Hematopoietic multipotent progenitor cell (in vitro differentiated cells): ENCODE data around the gene HAPLN1. TPM values are rescaled to one million over a fixed set of nuclear protein-coding genes. Genes with fewer than 3 reads are reported as not detected.

Experiments used
- DNase-seq, 3 donors: peaks; one replicate each; pipeline ENCODE4 v3.0.0-alpha.2; 2011 to 2015; ENCODE audit warnings: low read depth in 2 of 3, low spot score in 2 of 3
- total RNA-seq: library from RNA; depleted of rRNA; stranded (reverse); fragments of >200 nt; gene quantifications from one replicate; pipeline ENCODE4 v1.2.3, GENCODE V29; 2012

HAPLN1 gene
- total RNA-seq, 1 donor = not detected

- no peak for DNase-seq
Observed at GRCh38 chr5:83718936-83719495, 1.6 kb downstream of the HAPLN1 start.

DNA sequence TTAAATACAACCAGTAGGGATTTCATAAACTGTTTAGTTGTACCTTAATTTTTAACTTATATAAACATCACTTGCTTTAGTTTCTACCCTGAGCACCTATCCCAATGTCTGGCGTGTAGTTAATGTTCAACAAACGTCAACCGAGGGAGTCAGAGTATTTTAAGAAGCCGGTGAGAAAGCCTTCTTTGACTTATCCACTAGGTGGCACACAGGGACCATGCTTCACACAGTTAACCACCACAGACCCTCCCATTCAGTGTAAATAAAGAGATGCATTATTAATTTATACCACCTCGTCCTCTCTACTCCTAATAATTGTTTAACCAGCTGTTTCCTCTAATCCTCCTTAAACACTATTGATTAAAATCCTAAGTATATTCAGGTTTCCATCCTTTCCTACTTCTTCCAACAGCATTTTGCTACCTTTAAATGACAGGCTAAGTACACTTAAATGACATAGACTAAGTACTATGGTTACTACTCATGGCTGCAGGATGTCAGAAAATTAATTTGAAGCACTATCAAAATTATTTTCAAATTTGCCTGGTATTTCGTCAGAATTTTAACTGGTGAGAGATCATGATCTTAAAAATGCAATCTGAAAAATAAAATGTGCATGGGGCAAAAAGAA is 2.3 kb downstream of the HAPLN1 start:
- DNase-seq = peak in 2 of 3 donors; percentile 53 to 80

DNA sequence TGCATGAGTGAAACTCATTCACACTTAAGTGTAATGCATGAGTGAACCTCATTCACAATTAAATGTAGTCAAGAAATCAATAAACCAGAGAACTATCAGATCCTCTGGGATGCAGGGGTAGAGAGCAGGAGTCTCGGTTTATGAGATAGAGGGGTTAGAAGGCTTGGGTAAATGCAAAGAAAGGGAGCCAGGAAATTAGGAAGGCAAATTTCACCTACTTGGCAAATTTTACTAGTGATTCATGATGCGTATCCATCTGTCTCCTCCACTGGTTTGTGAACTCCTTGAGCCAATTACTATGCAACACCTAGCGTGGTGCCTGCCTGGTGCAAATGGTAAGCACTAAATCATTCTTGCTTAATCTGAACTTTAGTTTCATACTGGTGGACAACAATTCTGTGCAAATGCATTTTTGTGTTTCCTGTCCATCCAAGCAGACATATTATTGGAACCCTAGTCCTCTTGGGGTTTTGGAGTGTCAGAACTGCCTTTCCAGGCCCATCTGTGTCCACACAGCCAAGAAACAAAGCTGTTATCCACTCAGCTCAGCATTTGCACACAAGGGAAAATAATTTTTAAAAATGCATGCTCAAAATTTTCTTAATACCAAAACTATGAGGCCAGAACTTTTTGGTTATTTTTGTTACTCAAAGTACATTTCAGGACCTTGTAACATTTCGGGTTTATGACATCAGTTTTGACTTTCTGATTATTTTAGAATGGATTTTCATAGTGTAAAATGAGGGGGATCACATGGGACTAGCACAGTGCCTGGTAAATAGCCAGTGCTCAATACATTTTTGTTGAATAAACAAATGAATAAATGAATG is 5.2 kb downstream of the HAPLN1 start:
- DNase-seq = no peak

- no peak for DNase-seq
Observed at GRCh38 chr5:83714810-83715209, 5.8 kb downstream of the HAPLN1 start.

- DNase-seq = peak in 2 of 3 donors; percentile 10 to 23
Observed at GRCh38 chr5:83711982-83712601, 8.6 kb downstream of the HAPLN1 start.

DNA sequence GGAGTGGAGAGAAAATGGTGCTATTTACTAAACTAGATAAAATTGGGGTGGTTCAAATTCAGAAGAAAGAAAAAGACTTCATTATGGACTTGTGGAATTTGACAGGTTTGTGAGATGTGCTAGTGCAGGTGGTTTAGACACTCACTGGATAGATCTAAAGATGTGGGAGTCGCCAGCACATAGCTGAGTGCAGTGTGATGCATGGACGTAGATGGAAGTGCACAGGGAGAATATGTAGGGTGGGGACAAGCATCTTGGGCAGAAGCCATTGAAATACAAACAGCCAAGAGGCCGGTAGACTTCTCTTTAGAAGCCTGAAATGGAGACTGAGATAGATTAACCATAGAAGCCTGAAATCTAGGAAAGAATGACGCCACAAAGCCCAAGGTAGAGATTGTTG is 10.7 kb downstream of the HAPLN1 start:
- DNase-seq = no peak

DNA sequence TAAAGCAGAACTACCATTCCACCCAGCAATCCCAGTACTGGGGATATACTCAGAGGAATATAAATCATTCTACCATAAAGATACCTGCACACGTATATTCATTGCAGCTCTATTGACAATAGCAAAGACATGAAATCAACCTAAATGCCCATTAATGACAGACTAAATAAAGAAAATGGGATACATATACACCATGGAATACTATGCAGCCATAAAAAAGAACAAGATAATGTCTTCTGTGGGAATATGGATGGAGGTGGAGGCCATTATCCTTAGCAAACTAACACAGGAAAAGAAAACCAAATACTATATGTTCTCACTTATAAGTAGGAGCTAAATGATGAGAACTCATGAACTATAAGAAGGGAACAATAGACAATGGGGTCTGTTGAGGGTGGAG is 12.5 kb downstream of the HAPLN1 start:
- DNase-seq = no peak

DNA sequence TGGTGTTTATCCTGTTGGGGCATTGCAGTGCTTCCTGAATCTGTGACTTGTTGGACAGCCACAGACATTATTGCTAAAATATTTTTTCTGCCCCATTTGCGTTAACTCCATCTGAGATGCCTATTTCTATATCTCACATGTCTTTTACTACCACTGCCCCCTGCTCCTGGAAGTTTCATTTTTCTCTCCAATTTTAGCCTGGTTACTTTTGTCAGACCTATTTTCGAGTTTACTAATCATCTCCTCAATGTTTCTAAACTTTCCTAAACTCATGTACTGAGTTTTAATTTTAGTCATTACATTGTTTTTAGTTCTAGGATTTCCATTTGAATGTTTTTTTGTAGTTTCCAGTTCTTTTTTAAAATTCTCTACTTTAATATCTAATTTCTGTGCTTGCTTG is 17.6 kb downstream of the HAPLN1 start:
- no peak for DNase-seq

DNA sequence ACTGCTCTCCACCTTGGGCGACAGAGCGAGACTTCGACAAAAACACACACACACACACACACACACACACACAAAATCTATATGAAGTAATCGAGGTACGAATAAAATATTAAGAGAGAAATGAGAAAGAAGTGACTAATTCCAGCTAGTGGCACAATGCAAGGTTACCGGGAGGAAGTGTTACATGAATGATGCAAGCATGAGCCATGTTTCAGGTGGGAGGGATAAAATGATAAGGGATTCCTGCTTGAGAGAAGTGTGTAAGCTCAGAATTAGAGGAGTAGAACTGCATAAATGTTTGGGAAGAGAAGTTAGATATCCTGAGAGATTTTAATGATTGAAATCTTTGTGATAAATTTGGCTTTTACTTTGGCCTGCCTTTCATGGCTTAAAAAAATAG is 18.8 kb downstream of the HAPLN1 start:
- no peak for DNase-seq

- DNase-seq = no peak
Observed at GRCh38 chr5:83689881-83690280, 30.8 kb downstream of the HAPLN1 start.

DNA sequence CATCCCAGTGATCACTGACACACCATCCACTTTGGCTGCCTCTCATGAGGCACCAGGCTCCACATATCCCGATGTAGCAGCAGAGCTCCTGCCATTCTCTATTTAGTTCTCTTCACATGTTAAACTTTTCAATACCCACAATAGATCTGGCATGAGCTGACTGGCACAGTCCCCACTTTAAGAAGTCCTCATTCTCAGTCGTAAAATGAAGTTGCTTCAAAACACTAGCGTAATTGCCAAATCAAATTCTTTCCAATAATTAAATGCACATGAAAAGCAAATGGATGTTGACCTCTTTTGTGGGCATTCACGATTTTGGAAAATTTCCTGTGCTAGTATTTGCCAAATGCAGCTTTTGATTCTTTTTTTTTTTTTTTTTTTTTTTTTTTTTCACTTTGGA is 32.4 kb downstream of the HAPLN1 start:
- no peak for DNase-seq

DNA sequence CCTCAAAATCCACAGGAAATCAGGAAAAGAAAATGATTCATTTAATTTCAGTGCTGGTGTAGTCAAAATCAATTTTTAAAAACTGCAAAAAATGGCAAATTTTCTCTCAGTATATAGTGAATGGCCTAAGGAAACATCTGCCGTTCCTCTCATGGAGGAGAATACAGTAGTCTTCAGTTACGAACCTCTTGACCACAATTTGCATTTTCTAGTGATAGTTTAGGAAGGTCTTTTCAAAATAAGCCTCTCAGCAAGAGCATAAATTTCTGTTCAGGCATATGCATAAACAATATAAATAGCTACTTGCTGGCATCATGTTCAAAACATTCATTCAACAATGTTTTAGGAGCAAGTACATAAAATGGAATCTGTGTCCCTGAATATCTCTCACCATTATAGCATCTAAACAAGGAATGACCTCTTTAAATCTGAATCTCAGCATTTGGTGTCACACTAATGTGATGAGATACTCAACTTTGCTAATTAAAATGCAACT is 33.5 kb downstream of the HAPLN1 start:
- DNase-seq = no peak

DNA sequence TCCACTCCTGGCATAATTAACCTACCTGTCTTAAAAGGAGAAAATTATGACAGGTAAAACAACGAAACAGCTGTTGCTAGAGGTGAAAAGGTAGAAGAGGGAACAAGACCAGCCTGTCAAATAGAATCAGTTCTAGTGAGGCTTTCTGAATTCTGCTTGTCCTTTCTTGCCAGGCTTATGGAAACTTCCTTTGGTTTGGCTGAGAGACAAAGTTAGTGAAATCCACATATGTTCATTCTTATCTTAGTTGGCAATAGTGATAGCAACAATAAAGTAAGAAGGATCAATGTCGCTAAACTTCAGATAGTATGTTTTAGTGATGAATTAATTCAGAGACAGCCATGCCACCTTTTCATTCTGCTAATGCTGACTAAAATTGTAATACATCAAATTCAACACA is 34.4 kb downstream of the HAPLN1 start:
- no peak for DNase-seq

GRCh38 chr5:83683836-83684235 is 36.8 kb downstream of the HAPLN1 start:
- no peak for DNase-seq

DNA sequence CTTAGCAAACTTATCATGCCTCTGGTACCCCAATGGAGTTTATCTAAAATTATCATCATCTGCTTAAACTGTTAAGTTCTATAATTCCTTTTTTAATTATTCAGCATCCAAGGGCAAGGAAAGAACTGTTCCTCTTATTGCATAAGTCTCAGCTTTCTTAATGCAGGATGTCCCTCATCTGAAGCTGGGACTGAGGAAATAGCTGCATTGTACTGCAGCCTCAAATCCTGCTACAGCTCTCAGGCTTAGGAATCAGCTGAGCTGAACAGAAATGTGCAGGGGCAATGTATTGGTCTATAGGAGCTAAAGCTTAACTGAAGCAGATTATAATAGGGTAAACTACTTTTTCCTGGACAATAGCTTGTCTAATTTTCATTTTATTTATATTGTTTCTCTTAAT is 48.0 kb downstream of the HAPLN1 start:
- no peak for DNase-seq

DNA sequence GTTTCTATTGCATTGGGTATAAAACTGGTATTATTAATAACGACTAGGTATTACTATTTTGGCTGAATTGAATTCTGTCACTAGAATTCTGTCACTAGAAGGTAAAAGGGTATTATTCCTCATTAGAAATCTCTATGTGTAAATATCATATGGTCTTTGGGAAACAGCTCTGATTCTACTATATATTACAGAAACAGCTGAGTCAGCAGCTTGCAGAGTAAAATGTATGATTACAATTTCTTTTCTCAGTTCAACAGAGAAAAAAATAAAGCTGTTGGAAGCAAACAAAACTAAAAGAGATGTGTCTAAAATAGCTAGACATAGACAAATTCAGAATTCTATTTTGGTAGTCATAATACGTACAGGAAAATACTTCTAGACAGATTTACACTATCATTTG is 48.5 kb downstream of the HAPLN1 start:
- DNase-seq = no peak

DNA sequence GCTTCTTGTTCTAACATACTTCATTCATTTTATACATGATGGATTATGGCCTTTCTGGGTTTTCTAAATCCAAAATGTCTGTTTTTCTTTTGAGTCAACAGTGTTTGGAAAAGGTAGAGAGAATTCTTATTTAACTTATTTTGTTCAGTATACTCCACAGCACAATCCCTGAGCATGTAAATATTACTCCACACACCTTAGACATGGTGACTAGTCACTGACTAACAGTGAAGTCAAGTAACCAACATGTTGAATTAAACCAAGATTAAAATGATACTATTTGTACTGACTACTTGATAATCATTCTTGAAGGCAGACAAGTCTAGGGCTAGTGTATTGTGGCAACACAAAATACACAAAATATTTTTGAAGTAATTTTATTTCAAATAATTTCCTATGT is 55.0 kb downstream of the HAPLN1 start:
- no peak for DNase-seq

- peak in 2 of 3 donors; percentile 5 to 19 for DNase-seq
Observed at GRCh38 chr5:83662558-83662957, 58.1 kb downstream of the HAPLN1 start.

- no peak for DNase-seq
Observed at GRCh38 chr5:83657807-83658525, 62.7 kb downstream of the HAPLN1 start.

- no peak for DNase-seq
Observed at GRCh38 chr5:83654427-83654994, 66.1 kb downstream of the HAPLN1 start.
